Adrenal gland (tissue), 12 donors: Measurements from ENCODE around the gene CRYBG2. TPM values are rescaled to one million over a fixed set of nuclear protein-coding genes. Genes with fewer than 3 reads are reported as not detected.

Experiments used
- DNase-seq, 7 donors: peaks; one replicate each; pipeline ENCODE4 v3.0.0-alpha.2; 2019 to 2020
- H3K27ac ChIP-seq, 5 donors: fragments of 200-600 bp; sonication (generic) in 4 of 5; 1 replicate in 3 of 5; 2 replicates in 2 of 5; pipeline versions ENCODE4 v1.5.1 to v1.8.0; 2016 to 2020; ENCODE audit warnings: mild to moderate bottlenecking in 1 of 5
- H3K27me3 ChIP-seq: fragments of 200-600 bp; 2 replicates; pipeline ENCODE4 v1.8.0; 2021
- H3K36me3 ChIP-seq, 2 donors: fragments of 200-600 bp; replicated peaks in 1 of 2; 1 replicate in 1 of 2; 2 replicates in 1 of 2; pipeline versions ENCODE4 v1.5.1 to v1.8.0; 2018 to 2022
- H3K4me1 ChIP-seq, 2 donors: fragments of 200-600 bp; replicated peaks in 1 of 2; 1 replicate in 1 of 2; 2 replicates in 1 of 2; pipeline versions ENCODE4 v1.5.1 to v1.8.0; 2018 to 2021
- H3K4me3 ChIP-seq, 4 donors: fragments of 200-600 bp; sonication (generic) in 3 of 4; one replicate each; pipeline ENCODE4 v1.5.1; 2016 to 2018
- H3K9me3 ChIP-seq, 3 donors: fragments of 200-600 bp; sonication (generic) in 1 of 3; replicated peaks in 1 of 3; 1 replicate in 2 of 3; 2 replicates in 1 of 3; pipeline versions ENCODE4 v1.5.1 to v1.8.0; 2016 to 2021
- CTCF ChIP-seq, 6 experiments: fragments of 450-650 bp in 4 of 6; fragments of 200-600 bp in 2 of 6; sonication (generic) in 1 of 6; IDR thresholded peaks; 1 replicate in 5 of 6; 2 replicates in 1 of 6; pipeline versions ENCODE4 v1.5.1 to v1.8.0; 2016 to 2021; ENCODE audit warnings: antibody characterized with exemption in 6 of 6, mild to moderate bottlenecking in 2 of 6, moderate library complexity in 1 of 6
- POLR2A ChIP-seq, 2 donors: fragments of 450-650 bp; IDR thresholded peaks; one replicate each; pipeline ENCODE4 v1.6.1; 2017; ENCODE audit warnings: antibody characterized with exemption in 2 of 2, mild to moderate bottlenecking in 2 of 2, moderate library complexity in 1 of 2
- WGBS, 4 donors: extraction: QIAGEN DNeasy Blood & Tissue Kit in 2 of 4; methylation state at CpG; one replicate each; pipeline versions ENCODE4 v1.1.5 to v1.1.7; 2013 to 2017; 5-methylcytosine and 5-hydroxymethylcytosine counted together
- intact Hi-C, 2 donors: fragments of 100-400 bp; cut with DNase I; formaldehyde crosslinking; loops; one replicate each; pipeline versions ENCODE4 v1.14.1 to v1.15.0; 2022 to 2023
- polyA plus RNA-seq, 3 donors: library from polyadenylated mRNA; stranded (reverse); fragments of 200-250 nt in 2 of 3; fragments of 350-450 nt in 1 of 3; fragmentation: Illumina TruSeq in 1 of 3; extraction: RNeasy Lipid Tissue Mini Kit (QIAGEN cat#74804) in 1 of 3; gene quantifications; one replicate each; pipeline ENCODE4 v1.2.3, GENCODE V29; 2013 to 2014
- total RNA-seq, 9 donors: library from RNA; depleted of rRNA in 4 of 9; stranded (reverse); fragments of >200 nt in 4 of 9; fragments of 120-200 nt in 1 of 9; fragmentation: NEBNext Ultra II Directional in 1 of 9; extraction: Animal tissue kit (Norgen Biotek cat#: 25700) in 1 of 9; gene quantifications; one replicate each; pipeline versions ENCODE4 v1.1.0 to v1.2.4, GENCODE V29; 2013 to 2023
- donor health status: healthy with polysubstance abuse.
- donor health status: Bipolar disorder and iron deficiency.
- donor health status: DM: yes; HTN: yes; CAD: no.
- donor health status: DM: no; HTN: no; CAD: no.
- donor health status: DM: no; HTN: no; CAD: no.
- donor health status: DM: yes; HTN: yes; CAD: no.

The CRYBG2 gene
- total and polyA plus RNA-seq, 12 donors: 0.17 to 0.48 (median 0.20) TPM; not detected in 9

DNA sequence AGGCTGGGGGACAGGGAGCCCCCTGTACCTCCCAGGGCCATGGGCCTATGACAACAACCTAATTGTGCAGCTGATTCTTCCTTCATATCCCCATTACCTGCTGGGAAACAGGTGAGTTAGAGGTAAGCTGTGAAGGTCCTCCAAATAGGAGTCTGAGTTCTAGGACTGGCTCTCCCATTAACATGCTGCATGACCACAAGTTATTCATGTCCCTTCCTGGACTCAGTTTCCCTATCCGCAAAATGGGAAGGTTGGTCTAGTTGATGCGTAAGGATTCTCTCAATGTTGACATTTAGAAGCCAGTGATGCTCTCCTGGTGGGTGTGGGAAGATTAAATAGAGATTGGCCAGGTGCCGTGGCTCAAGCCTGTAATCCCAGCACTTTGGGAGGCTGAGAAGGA, 14.6 kb upstream of the CRYBG2 start:
- no peak for DNase-seq
- intact Hi-C loops: no loop called here
- no peaks in the 10 kb centered on the region for H3K36me3 ChIP-seq
- TF ChIP-seq POLR2A (IDR thresholded peaks at IDR 0.05) (no peak), CTCF (IDR thresholded peaks at IDR 0.05) (no peak)
- H3K9me3 ChIP-seq: no peaks in the 10 kb centered on the region
- H3K27me3 ChIP-seq: peaks cover 11% of the 10 kb centered on the region
- no peak overlapping the region for H3K4me3 ChIP-seq
- no peaks in the 10 kb centered on the region for H3K4me1 ChIP-seq
- no peak overlapping the region for H3K27ac ChIP-seq
- 84 to 95% (median 89%) methylated on average over 3 of the region's 3 CpGs for WGBS, 4 donors

- WGBS, 4 donors: 61 to 83% (median 77%) methylated on average over 3 to 4 of the region's 4 CpGs
- no peaks in the 10 kb centered on the region for H3K36me3 ChIP-seq
- intact Hi-C loops: no loop called here
- TF ChIP-seq CTCF (IDR thresholded peaks at IDR 0.05): no peak
- no peak for TF ChIP-seq POLR2A (IDR thresholded peaks at IDR 0.05)
- H3K4me3 ChIP-seq: no peak overlapping the region
- peaks cover 16% of the 10 kb centered on the region for H3K27me3 ChIP-seq
- DNase-seq: no peak
- no peaks in the 10 kb centered on the region for H3K9me3 ChIP-seq
- H3K27ac ChIP-seq: no peak overlapping the region
- no peaks in the 10 kb centered on the region for H3K4me1 ChIP-seq
Measured at GRCh38 chr1:26368006-26368405, 14.1 kb upstream of the CRYBG2 start.

GRCh38 chr1:26367441-26367840, 13.5 kb upstream of the CRYBG2 start:
- Histone ChIP-seq H3K27me3 (peaks cover 21% of the 10 kb centered on the region), H3K27ac (no peak overlapping the region), H3K36me3 (no peaks in the 10 kb centered on the region), H3K4me3 (no peak overlapping the region), H3K9me3 (no peaks in the 10 kb centered on the region), H3K4me1 (no peaks in the 10 kb centered on the region)
- intact Hi-C loops: no loop called here
- TF ChIP-seq POLR2A (IDR thresholded peaks at IDR 0.05) (no peak), CTCF (IDR thresholded peaks at IDR 0.05) (no peak)
- WGBS, 4 donors: 85 to 94% (median 88%) methylated on average over 3 to 6 of the region's 6 CpGs
- no peak for DNase-seq

- no peak for TF ChIP-seq POLR2A (IDR thresholded peaks at IDR 0.05)
- TF ChIP-seq CTCF (IDR thresholded peaks at IDR 0.05): no peak
- Histone ChIP-seq H3K4me1 (no peaks in the 10 kb centered on the region), H3K36me3 (no peaks in the 10 kb centered on the region), H3K27me3 (peaks cover 44% of the 10 kb centered on the region), H3K27ac (no peak overlapping the region), H3K9me3 (no peaks in the 10 kb centered on the region), H3K4me3 (no peak overlapping the region)
- WGBS, 4 donors: 34 to 52% (median 40%) methylated on average over 8 to 9 of the region's 9 CpGs
- DNase-seq: no peak
- intact Hi-C loops: no loop called here
Measured at GRCh38 chr1:26364956-26365355, 11.0 kb upstream of the CRYBG2 start.
